B cell (primary cell): ENCODE data around the gene ICAM3. TPM values are rescaled to one million over a fixed set of nuclear protein-coding genes. Genes with fewer than 3 reads are reported as not detected.

Experiments
- ATAC-seq: fragments of 200-7000 bp; cut with Tn5 transposase; one replicate; pipeline ENCODE4 v1.10.0; 2021; ENCODE audit warnings: low read depth, mild to moderate bottlenecking, moderate number of reproducible peaks, moderate library complexity
- CTCF ChIA-PET: fragments of 350-600 bp; sonication (Branson Sonifier 250); formaldehyde crosslinking; loops from one replicate; lab custom pipeline; 2021; ENCODE audit warnings: antibody characterized with exemption, inconsistent platforms; lab: Charles Lee
- POLR2A ChIA-PET: fragments of 350-600 bp; sonication (Branson Sonifier 250); formaldehyde crosslinking; loops from one replicate; lab custom pipeline; 2021; ENCODE audit warnings: antibody characterized with exemption; lab: Charles Lee
- DNase-seq: peaks from one replicate; pipeline ENCODE4 v3.0.0; 2013
- H2AFZ ChIP-seq: 2 replicates; pipeline ENCODE4 v1.6.1; 2012; ENCODE audit warnings: mild to moderate bottlenecking, low read depth, low read length; ENCODE audit not compliant: insufficient read depth, poor library complexity, severe bottlenecking
- H3K27ac ChIP-seq, 2 donors: 1 replicate in 1 of 2; 2 replicates in 1 of 2; pipeline ENCODE4 v1.5.1; 2012 to 2013; ENCODE audit warnings: low read length in 2 of 2, mild to moderate bottlenecking in 2 of 2, moderate library complexity in 1 of 2
- H3K27me3 ChIP-seq, 4 experiments: fragments of 200-600 bp in 1 of 4; sonication (generic) in 1 of 4; replicated peaks in 1 of 4; 1 replicate in 2 of 4; 2 replicates in 2 of 4; pipeline versions ENCODE4 v1.6.1 to v1.7.0; 2013 to 2016; ENCODE audit warnings: low read length in 3 of 4, mild to moderate bottlenecking in 2 of 4, mixed read lengths in 1 of 4, moderate library complexity in 1 of 4; ENCODE audit not compliant: insufficient read depth in 4 of 4, control insufficient read depth in 3 of 4; ENCODE audit errors: control extremely low read depth in 1 of 4
- H3K36me3 ChIP-seq, 2 experiments: replicated peaks in 1 of 2; 1 replicate in 1 of 2; 2 replicates in 1 of 2; pipeline versions ENCODE4 v1.6.1 to v1.7.1; 2013; ENCODE audit warnings: low read length in 1 of 2; ENCODE audit not compliant: insufficient read depth in 2 of 2, control insufficient read depth in 1 of 2; ENCODE audit errors: control extremely low read depth in 1 of 2, extremely low read depth in 1 of 2
- H3K4me1 ChIP-seq, 2 donors: fragments of 200-600 bp in 1 of 2; sonication (generic) in 1 of 2; 1 replicate in 1 of 2; 2 replicates in 1 of 2; pipeline versions ENCODE4 v1.5.1 to v1.6.1; 2013 to 2017; ENCODE audit warnings: low read length in 2 of 2; ENCODE audit not compliant: control insufficient read depth in 2 of 2, insufficient read depth in 2 of 2
- H3K4me2 ChIP-seq: replicated peaks from 2 replicates; pipeline ENCODE3; 2012; ENCODE audit warnings: mild to moderate bottlenecking, low read depth, low read length; ENCODE audit not compliant: poor library complexity, severe bottlenecking
- H3K4me3 ChIP-seq, 5 experiments: fragments of 200-600 bp in 1 of 5; sonication (generic) in 1 of 5; 1 replicate in 3 of 5; 2 replicates in 2 of 5; pipeline versions ENCODE4 v1.5.1 to v1.7.0; 2011 to 2016; ENCODE audit warnings: low read length in 4 of 5, mild to moderate bottlenecking in 4 of 5, low read depth in 2 of 5, control low read depth in 1 of 5, moderate library complexity in 1 of 5; ENCODE audit not compliant: insufficient read depth in 1 of 5; ENCODE audit errors: control extremely low read depth in 1 of 5, extremely low read depth in 1 of 5
- H3K79me2 ChIP-seq: fragments of 200-600 bp; sonication (generic); one replicate; pipeline ENCODE4 v1.6.0; 2016; ENCODE audit warnings: low read length; ENCODE audit not compliant: control insufficient read depth, insufficient read depth
- H3K9ac ChIP-seq: fragments of 200-600 bp; sonication (generic); 2 replicates; pipeline ENCODE4 v1.6.1; 2017; ENCODE audit warnings: mild to moderate bottlenecking, low read length, moderate library complexity
- H3K9me3 ChIP-seq, 3 donors: one replicate each; pipeline versions ENCODE4 v1.6.1 to v1.7.1; 2013; ENCODE audit warnings: low read length in 2 of 3; ENCODE audit not compliant: control insufficient read depth in 2 of 3, insufficient read depth in 1 of 3; ENCODE audit errors: control extremely low read depth in 1 of 3
- H4K20me1 ChIP-seq: 2 replicates; pipeline ENCODE4 v1.6.0; 2012; ENCODE audit warnings: mild to moderate bottlenecking, low read length; ENCODE audit not compliant: insufficient read depth, control insufficient read depth, poor library complexity, severe bottlenecking
- H3K27ac Mint-ChIP-seq: one replicate; pipeline ENCODE4 v1.8.0; 2021; ENCODE audit warnings: mixed read lengths
- H3K27me3 Mint-ChIP-seq: one replicate; pipeline ENCODE4 v1.8.0; 2021; ENCODE audit warnings: mixed read lengths
- H3K4me1 Mint-ChIP-seq: one replicate; pipeline ENCODE4 v1.8.0; 2021; ENCODE audit warnings: mixed read lengths
- H3K4me3 Mint-ChIP-seq: one replicate; pipeline ENCODE4 v1.8.0; 2021; ENCODE audit warnings: mixed read lengths
- H3K9me3 Mint-ChIP-seq: one replicate; pipeline ENCODE4 v1.8.0; 2022; ENCODE audit warnings: mixed read lengths; ENCODE audit not compliant: insufficient read depth
- EZH2 ChIP-seq: IDR thresholded peaks from 2 replicates; pipeline ENCODE4 v1.6.1; 2012; ENCODE audit warnings: borderline replicate concordance, low read depth, mild to moderate bottlenecking, moderate library complexity, low read length; ENCODE audit not compliant: insufficient read depth, poor library complexity, severe bottlenecking
- whole genome bisulfite sequencing: methylation state at CpG from one replicate; pipeline ENCODE4 v1.1.5; 2013; ENCODE audit warnings: missing lambda C conversion rate; ENCODE audit not compliant: insufficient coverage; 5-methylcytosine and 5-hydroxymethylcytosine counted together
- intact Hi-C: fragments of 100-400 bp; cut with micrococcal nuclease; formaldehyde crosslinking; loops from one replicate; pipeline ENCODE4 v1.10.0; 2022
- polyA plus RNA-seq: library from polyadenylated mRNA; depleted of rRNA; stranded (reverse); fragments of >200 nt; gene quantifications from 2 replicates; pipeline ENCODE4 v1.2.3, GENCODE V29; 2012
- total RNA-seq, 2 donors: library from RNA; stranded (reverse); fragments of 120-200 nt in 1 of 2; gene quantifications; 1 replicate in 1 of 2; 2 replicates in 1 of 2; pipeline versions ENCODE4 v1.2.3 to v1.2.4, GENCODE V29; 2013 to 2022
- TF ChIP-seq, protein P1 (sequence below): fragments of 200-600 bp; IDR thresholded peaks from one replicate; pipeline ENCODE4 v1.8.0; 2022; ENCODE audit warnings: antibody characterized with exemption, mild to moderate bottlenecking

Gene ICAM3
- total and polyA plus RNA-seq, 2 donors (not counting 1 experiment from before 2014, with no cell fraction given), result 119 to 223 TPM

DNA sequence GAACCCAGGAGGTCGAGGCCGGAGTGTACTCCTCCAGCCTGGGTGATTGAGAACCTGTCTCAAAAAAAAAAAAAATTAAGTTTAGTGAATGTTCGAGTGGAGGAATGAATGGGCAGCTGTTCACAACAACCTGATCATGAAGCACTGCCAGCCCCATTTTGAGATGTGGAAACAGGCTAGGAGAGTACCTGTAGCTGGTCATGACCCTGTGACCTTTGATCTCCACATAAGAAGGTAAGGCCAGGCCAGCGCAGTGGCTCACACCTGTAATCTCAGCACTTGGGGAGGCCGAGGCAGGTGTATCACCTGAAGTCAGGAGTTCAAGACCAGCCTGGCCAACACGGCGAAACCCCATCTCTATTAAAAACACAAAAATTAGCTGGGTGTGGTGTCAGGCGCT, 13.7 kb downstream of the ICAM3 start:
- Histone ChIP-seq H3K4me1 (peaks cover 0 to 6% of the 10 kb centered on the region in 2 donors), H3K9ac (no peak overlapping the region), H3K36me3 (peaks cover 0 to 88% of the 10 kb centered on the region in 2 experiments), H3K27me3 (no peaks in the 10 kb centered on the region), H3K9me3 (no peaks in the 10 kb centered on the region), H3K4me3 (no peak overlapping the region), H3K27ac (no peak overlapping the region), H3K4me2 (no peak overlapping the region), H2AFZ (no peak overlapping the region), H3K79me2 (peaks cover 45% of the 10 kb centered on the region), H4K20me1 (peaks cover 75% of the 10 kb centered on the region)
- 100% methylated on average over 8 of the region's 8 CpGs for WGBS
- ChIA-PET CTCF (interaction anchor here (0.9 to 1.3 kb wide), 2 partner anchors 63 to 67 kb away, joined by 3 to 5 read pairs; no protein-coding TSS in a partner anchor), POLR2A (interaction anchor here (0.6 kb wide), 1 partner anchor 428 kb away, joined by 5 read pairs; no protein-coding TSS in a partner anchor)
- ATAC-seq (no peak), DNase-seq (no peak)
- no peaks in the 10 kb centered on the region for H3K27me3 Mint-ChIP-seq
- no peak for TF ChIP-seq EZH2
- TF ChIP-seq, protein P1, sequence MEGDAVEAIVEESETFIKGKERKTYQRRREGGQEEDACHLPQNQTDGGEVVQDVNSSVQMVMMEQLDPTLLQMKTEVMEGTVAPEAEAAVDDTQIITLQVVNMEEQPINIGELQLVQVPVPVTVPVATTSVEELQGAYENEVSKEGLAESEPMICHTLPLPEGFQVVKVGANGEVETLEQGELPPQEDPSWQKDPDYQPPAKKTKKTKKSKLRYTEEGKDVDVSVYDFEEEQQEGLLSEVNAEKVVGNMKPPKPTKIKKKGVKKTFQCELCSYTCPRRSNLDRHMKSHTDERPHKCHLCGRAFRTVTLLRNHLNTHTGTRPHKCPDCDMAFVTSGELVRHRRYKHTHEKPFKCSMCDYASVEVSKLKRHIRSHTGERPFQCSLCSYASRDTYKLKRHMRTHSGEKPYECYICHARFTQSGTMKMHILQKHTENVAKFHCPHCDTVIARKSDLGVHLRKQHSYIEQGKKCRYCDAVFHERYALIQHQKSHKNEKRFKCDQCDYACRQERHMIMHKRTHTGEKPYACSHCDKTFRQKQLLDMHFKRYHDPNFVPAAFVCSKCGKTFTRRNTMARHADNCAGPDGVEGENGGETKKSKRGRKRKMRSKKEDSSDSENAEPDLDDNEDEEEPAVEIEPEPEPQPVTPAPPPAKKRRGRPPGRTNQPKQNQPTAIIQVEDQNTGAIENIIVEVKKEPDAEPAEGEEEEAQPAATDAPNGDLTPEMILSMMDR, result no peak
- H3K4me1 Mint-ChIP-seq, result peaks cover 1% of the 10 kb centered on the region
- intact Hi-C loops, result no loop called here
- H3K27ac Mint-ChIP-seq, result no peak overlapping the region
- no peak overlapping the region for H3K4me3 Mint-ChIP-seq
- H3K9me3 Mint-ChIP-seq, result no peaks in the 10 kb centered on the region

DNA sequence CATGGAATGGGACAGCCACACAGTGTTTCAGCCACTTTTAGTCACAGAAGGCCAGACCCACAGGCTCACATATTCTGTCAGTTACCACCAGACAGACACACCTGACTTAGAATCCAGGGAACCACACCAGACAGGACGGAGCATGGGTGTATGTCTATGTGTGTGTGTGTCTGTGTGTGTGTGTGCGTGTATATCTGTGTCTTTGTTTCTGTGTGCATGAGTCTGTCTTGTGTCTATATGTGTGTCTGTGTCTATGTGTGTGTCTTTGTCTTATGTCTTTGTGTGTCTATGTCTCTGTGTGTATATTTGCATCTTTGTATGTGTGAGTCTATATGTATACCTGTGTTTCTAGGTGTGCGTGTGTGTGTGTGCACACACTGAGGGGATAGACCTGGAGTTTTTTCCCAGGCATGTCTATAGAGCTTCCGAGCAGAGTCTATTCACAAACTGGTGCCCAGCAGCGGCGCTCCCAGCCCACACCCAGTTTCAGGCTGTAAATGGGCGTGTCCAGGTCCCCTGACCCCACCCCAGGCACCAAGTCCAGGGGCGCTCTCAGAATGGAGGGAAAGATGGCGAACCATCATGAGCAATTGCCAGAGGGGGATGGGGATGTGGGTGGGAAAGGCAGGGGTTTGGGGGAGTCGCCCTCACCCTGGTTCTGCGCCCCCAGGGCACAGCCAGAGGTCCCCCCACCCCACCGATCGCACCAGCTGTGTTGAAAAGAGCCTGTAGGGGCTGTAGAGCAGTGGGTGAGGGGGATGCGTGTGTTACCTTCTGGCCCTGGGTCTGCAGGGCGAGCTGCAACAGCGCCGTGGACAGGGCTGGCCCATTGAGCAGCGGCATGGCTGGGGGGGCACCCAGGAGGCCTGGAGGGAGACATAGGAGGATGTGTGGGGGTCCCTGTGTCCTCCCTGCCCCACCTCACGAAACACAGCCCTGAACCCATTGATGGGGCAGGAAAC, 17.3 kb downstream of the ICAM3 start:
- DNase-seq (no peak), ATAC-seq (no peak)
- Mint-ChIP-seq H3K4me3 (no peak overlapping the region), H3K27me3 (no peaks in the 10 kb centered on the region), H3K9me3 (no peaks in the 10 kb centered on the region), H3K27ac (no peak overlapping the region), H3K4me1 (no peaks in the 10 kb centered on the region)
- Histone ChIP-seq H3K4me1 (peaks cover 0 to 6% of the 10 kb centered on the region in 2 donors), H3K27me3 (no peaks in the 10 kb centered on the region), H3K4me3 (no peak overlapping the region), H3K27ac (no peak overlapping the region), H3K9me3 (no peaks in the 10 kb centered on the region), H3K36me3 (peaks cover 0 to 70% of the 10 kb centered on the region in 2 experiments), H3K4me2 (no peak overlapping the region), H3K79me2 (peaks cover 10% of the 10 kb centered on the region), H4K20me1 (peaks cover 40% of the 10 kb centered on the region), H2AFZ (no peak overlapping the region), H3K9ac (no peak overlapping the region)
- CTCF ChIA-PET, result no interaction called here
- WGBS, result 98% methylated on average over 13 of the region's 19 CpGs
- intact Hi-C loops, result no loop called here
- TF ChIP-seq, protein P1, result no peak
- TF ChIP-seq EZH2, result no peak
- POLR2A ChIA-PET, result interaction anchor here (0.6 kb wide), 1 partner anchor 11 kb away, joined by 4 read pairs; no protein-coding TSS in a partner anchor
